Motor neuron (in vitro differentiated cells): ENCODE measurements around the gene TIMM29. TPM values are rescaled to one million over a fixed set of nuclear protein-coding genes. Genes with fewer than 3 reads are reported as not detected.
A peak's percentile ranks its signal among the peaks of the same experiment; 100 is the strongest.

Experiments used
- ATAC-seq, 8 experiments: fragments of 200-7000 bp; cut with Tn5 transposase; replicated peaks in 6 of 8; 2 replicates each; pipeline ENCODE4 v1.8.0; 2021; ENCODE audit warnings: mild to moderate bottlenecking in 8 of 8, moderate library complexity in 8 of 8
- H3K27ac ChIP-seq, 2 donors: fragments of 250-450 bp; sonication (Bioruptor Pico); 2 replicates each; pipeline ENCODE4 v1.9.0; 2021; ENCODE audit warnings: antibody characterized with exemption in 2 of 2, mild to moderate bottlenecking in 2 of 2, moderate library complexity in 1 of 2
- H3K4me1 ChIP-seq, 2 donors: fragments of 250-450 bp; sonication (Bioruptor Pico); replicated peaks in 1 of 2; 2 replicates each; pipeline ENCODE4 v1.6.1; 2021; ENCODE audit warnings: antibody characterized with exemption in 2 of 2, mild to moderate bottlenecking in 2 of 2, moderate library complexity in 1 of 2
- H3K4me3 ChIP-seq, 5 donors: fragments of 250-450 bp; sonication (Bioruptor Pico); 2 replicates each; pipeline ENCODE4 v1.9.0; 2021; ENCODE audit warnings: antibody characterized with exemption in 5 of 5, mild to moderate bottlenecking in 5 of 5, moderate library complexity in 4 of 5
- WGBS, 10 experiments: fragments of 450-650 bp; shearing (Covaris generic); methylation state at CpG; one replicate each; pipeline ENCODE4 v1.0.0; 2022; 5-methylcytosine and 5-hydroxymethylcytosine counted together
- in situ Hi-C, 9 experiments: fragments of 400-800 bp; cut with MboI; loops; one replicate each; pipeline ENCODE4 v1.15.0; 2021; ENCODE audit warnings: low sequenced_read_pairs in 9 of 9, low pct_unique_long_range_greater_than_20kb in 2 of 9; ENCODE audit not compliant: unreplicated experiment in 9 of 9
- total RNA-seq, 8 experiments: library from RNA; unstranded; fragments of 300-600 nt; gene quantifications; 2 replicates each; pipeline versions ENCODE4 v1.2.3 to v1.2.4, GENCODE V29; 2022

TIMM29 gene
- total RNA-seq, result 10 to 100 TPM; 16.9 to 25.5 (median 21.4) TPM

GRCh38 chr19:10928563-10929401, at the start of gene TIMM29, which contains the start of gene YIPF2:
Gene TIMM29 (plus strand): TSS chr19:10928811. CDS start chr19:10928823, 12 bp downstream.
Gene YIPF2 (minus strand): TSS chr19:10928639. CDS start chr19:10928410, 229 bp downstream.
- H3K4me3 ChIP-seq, result peak within 1 kb of the TSS; percentile 68 to 86 (median 82)
- peak within 1 kb of the TSS; percentile 92 to 97 for H3K27ac ChIP-seq
- H3K4me1 ChIP-seq, result peaks cover 13 to 14% of the 10 kb centered on the region in 2 donors
- in situ Hi-C loops, result no loop called here
- WGBS, 10 experiments, result 0% methylated on average over 2 to 9 of the region's 96 CpGs; no CpG with 5 or more reads in 6 of the 10 experiments
- peak; percentile 86 to 96 (median 90) for ATAC-seq

GRCh38 chr19:10881403-10882107, 47.1 kb upstream of the TIMM29 start:
- 10 to 66% (median 26%) methylated on average over 1 to 4 of the region's 14 CpGs; no CpG with 5 or more reads in 6 of the 10 experiments for WGBS, 10 experiments
- H3K4me3 ChIP-seq, result no peak overlapping the region
- in situ Hi-C loops, result no loop called here
- peaks cover 48 to 68% of the 10 kb centered on the region in 2 donors for H3K4me1 ChIP-seq
- peak overlapping the region; percentile 34 to 51 for H3K27ac ChIP-seq
- ATAC-seq, result peak in 5 of 8 experiments; percentile 7 to 38 (median 29)

- no peak for ATAC-seq
- Histone ChIP-seq H3K4me1 (peaks cover 46 to 68% of the 10 kb centered on the region in 2 donors), H3K27ac (peak overlapping the region in 1 of 2 donors; percentile 34), H3K4me3 (no peak overlapping the region)
- in situ Hi-C loops, result no loop called here
- WGBS, 10 experiments, result 80 to 100% (median 97%) methylated on average over 1 to 7 of the region's 9 CpGs; no CpG with 5 or more reads in 5 of the 10 experiments
Observed at GRCh38 chr19:10882108-10882457, 46.5 kb upstream of the TIMM29 start.

- 0 to 100% (median 87%) methylated on average over 1 to 2 of the region's 2 CpGs; no CpG with 5 or more reads in 4 of the 10 experiments for WGBS, 10 experiments
- peak overlapping the region in 1 of 2 donors; percentile 1 for H3K27ac ChIP-seq
- in situ Hi-C loops, result no loop called here
- H3K4me3 ChIP-seq, result no peak overlapping the region
- H3K4me1 ChIP-seq, result peaks cover 64 to 85% of the 10 kb centered on the region in 2 donors
- ATAC-seq, result peak in 2 of 8 experiments; percentile 17 to 75
Observed at GRCh38 chr19:10884274-10884673, 44.3 kb upstream of the TIMM29 start.

- peak overlapping the region in 1 of 2 donors; percentile 36 for H3K27ac ChIP-seq
- peak in 1 of 8 experiments; percentile 1 for ATAC-seq
- 38 to 100% (median 64%) methylated on average over 1 to 18 of the region's 20 CpGs for WGBS, 10 experiments
- in situ Hi-C loops, result no loop called here
- H3K4me3 ChIP-seq, result no peak overlapping the region
- H3K4me1 ChIP-seq, result peaks cover 56 to 73% of the 10 kb centered on the region in 2 donors
Observed at GRCh38 chr19:10885201-10886169, 43.1 kb upstream of the TIMM29 start.

- Histone ChIP-seq H3K27ac (peak overlapping the region; percentile 76 to 88), H3K4me3 (no peak overlapping the region), H3K4me1 (peaks cover 60 to 71% of the 10 kb centered on the region in 2 donors)
- peak in 6 of 8 experiments; percentile 6 to 33 (median 20) for ATAC-seq
- WGBS, 10 experiments, result 20 to 80% (median 58%) methylated on average over 1 to 4 of the region's 9 CpGs; no CpG with 5 or more reads in 4 of the 10 experiments
- in situ Hi-C loops, result no loop called here
Observed at GRCh38 chr19:10887616-10888367, 40.8 kb upstream of the TIMM29 start.

GRCh38 chr19:10888421-10888866, 40.2 kb upstream of the TIMM29 start:
- Histone ChIP-seq H3K27ac (peak overlapping the region; percentile 76 to 88), H3K4me1 (peaks cover 64 to 75% of the 10 kb centered on the region in 2 donors), H3K4me3 (no peak overlapping the region)
- in situ Hi-C loops, result no loop called here
- ATAC-seq, result peak; percentile 27 to 90 (median 70)
- WGBS, 10 experiments, result 0 to 26% (median 5%) methylated on average over 1 to 6 of the region's 13 CpGs; no CpG with 5 or more reads in 6 of the 10 experiments

GRCh38 chr19:10889880-10890279, 38.7 kb upstream of the TIMM29 start:
- in situ Hi-C loops, result no loop called here
- Histone ChIP-seq H3K4me1 (peaks cover 75 to 82% of the 10 kb centered on the region in 2 donors), H3K4me3 (no peak overlapping the region), H3K27ac (peak overlapping the region in 1 of 2 donors; percentile 22)
- no peak for ATAC-seq
- 67 to 100% (median 96%) methylated on average over 1 to 4 of the region's 4 CpGs; no CpG with 5 or more reads in 6 of the 10 experiments for WGBS, 10 experiments

- peak; percentile 62 to 83 (median 70) for ATAC-seq
- Histone ChIP-seq H3K27ac (peak overlapping the region; percentile 90 to 91), H3K4me1 (peaks cover 65 to 71% of the 10 kb centered on the region in 2 donors), H3K4me3 (peak overlapping the region in 1 of 5 donors; percentile 20)
- 0 to 80% (median 4%) methylated on average over 1 to 5 of the region's 21 CpGs; no CpG with 5 or more reads in 5 of the 10 experiments for WGBS, 10 experiments
- in situ Hi-C loops, result no loop called here
Observed at GRCh38 chr19:10891405-10892086, 37.1 kb upstream of the TIMM29 start.

- ATAC-seq, result peak in 5 of 8 experiments; percentile 3 to 12 (median 11)
- Histone ChIP-seq H3K4me3 (no peak overlapping the region), H3K27ac (peak overlapping the region; percentile 90 to 91), H3K4me1 (peaks cover 62 to 68% of the 10 kb centered on the region in 2 donors)
- 67 to 80% (median 79%) methylated on average over 1 to 8 of the region's 13 CpGs; no CpG with 5 or more reads in 5 of the 10 experiments for WGBS, 10 experiments
- in situ Hi-C loops, result no loop called here
Observed at GRCh38 chr19:10892256-10892655, 36.4 kb upstream of the TIMM29 start.

- ATAC-seq, result no peak
- Histone ChIP-seq H3K27ac (peak overlapping the region; percentile 3 to 75), H3K4me3 (no peak overlapping the region), H3K4me1 (peaks cover 43 to 49% of the 10 kb centered on the region in 2 donors)
- in situ Hi-C loops, result no loop called here
- 81 to 100% (median 91%) methylated on average over 1 to 6 of the region's 7 CpGs; no CpG with 5 or more reads in 4 of the 10 experiments for WGBS, 10 experiments
Observed at GRCh38 chr19:10894911-10895213, 33.7 kb upstream of the TIMM29 start.
